Measurements from ENCODE around the gene NACC2.

GRCh38 chr9:136042541-136042940 is 52.5 kb downstream of the NACC2 start:
- TF ChIP-seq MAX (IDR thresholded peaks at IDR 0.05; ENCODE audit: insufficient read depth, insufficient read length) (no peak), POLR2AphosphoS5 (IDR thresholded peaks at IDR 0.05; ENCODE audit: insufficient read depth, low read depth, low read length) (no peak), MYC (IDR thresholded peaks at IDR 0.05; ENCODE audit: low read depth, low read length) (no peak)
- TF ChIP-seq, protein P1, sequence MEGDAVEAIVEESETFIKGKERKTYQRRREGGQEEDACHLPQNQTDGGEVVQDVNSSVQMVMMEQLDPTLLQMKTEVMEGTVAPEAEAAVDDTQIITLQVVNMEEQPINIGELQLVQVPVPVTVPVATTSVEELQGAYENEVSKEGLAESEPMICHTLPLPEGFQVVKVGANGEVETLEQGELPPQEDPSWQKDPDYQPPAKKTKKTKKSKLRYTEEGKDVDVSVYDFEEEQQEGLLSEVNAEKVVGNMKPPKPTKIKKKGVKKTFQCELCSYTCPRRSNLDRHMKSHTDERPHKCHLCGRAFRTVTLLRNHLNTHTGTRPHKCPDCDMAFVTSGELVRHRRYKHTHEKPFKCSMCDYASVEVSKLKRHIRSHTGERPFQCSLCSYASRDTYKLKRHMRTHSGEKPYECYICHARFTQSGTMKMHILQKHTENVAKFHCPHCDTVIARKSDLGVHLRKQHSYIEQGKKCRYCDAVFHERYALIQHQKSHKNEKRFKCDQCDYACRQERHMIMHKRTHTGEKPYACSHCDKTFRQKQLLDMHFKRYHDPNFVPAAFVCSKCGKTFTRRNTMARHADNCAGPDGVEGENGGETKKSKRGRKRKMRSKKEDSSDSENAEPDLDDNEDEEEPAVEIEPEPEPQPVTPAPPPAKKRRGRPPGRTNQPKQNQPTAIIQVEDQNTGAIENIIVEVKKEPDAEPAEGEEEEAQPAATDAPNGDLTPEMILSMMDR (IDR thresholded peaks at IDR 0.05; ENCODE audit: extremely low read depth in 1 of 2, insufficient read depth in 1 of 2, low read depth in 1 of 2, low read length in 2 of 2), result no peak
